ENCODE results near the gene PCDH15.

GRCh38 chr10:54469587-54470323 is 331.3 kb downstream of the PCDH15 start:
- TF ChIP-seq GATA3 (IDR thresholded peaks at IDR 0.05; ENCODE audit: low read depth, low read length) = no peak
- TF ChIP-seq GATA2 (IDR thresholded peaks at IDR 0.05; ENCODE audit: low read depth, low read length) = no peak
